HG03139 (cell line): ENCODE results near the gene ANKRD55.
"Not testable (repeated sequence)": the region's sequence is repeated elsewhere in the genome, so short reads cannot be mapped to it uniquely, and the experiment has no call there.

ENCODE experiments used
- ATAC-seq: cut with Tn5 transposase; IDR thresholded peaks from one replicate; pipeline ENCODE4 v1.9.1; 2021; ENCODE audit not compliant: unreplicated experiment

ANKRD55 gene

DNA sequence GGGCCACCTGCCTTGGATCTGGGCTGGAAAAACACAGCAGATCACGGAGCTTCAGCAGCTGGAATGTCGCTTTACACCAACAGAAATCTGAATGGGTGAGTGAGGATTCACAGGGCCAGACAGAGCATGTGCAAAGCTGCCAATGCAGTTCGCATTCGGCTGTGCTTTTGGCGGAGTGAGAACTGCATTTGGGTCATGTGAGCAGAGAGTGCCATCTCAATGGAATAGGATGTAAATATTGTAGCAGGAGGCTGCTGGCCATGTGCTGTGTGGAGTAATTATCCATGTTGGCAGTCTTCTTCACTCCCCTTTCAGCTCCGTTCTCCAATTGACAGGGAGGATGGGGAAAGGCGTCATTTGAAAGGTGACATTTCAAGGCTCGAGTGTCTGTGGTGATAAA, at the start of gene ANKRD55:
TSS of gene ANKRD55 (minus strand) at position 101 of the 400 bp plus-strand sequence. CDS start 417 bp downstream, outside the sequence.
- no peak for ATAC-seq

DNA sequence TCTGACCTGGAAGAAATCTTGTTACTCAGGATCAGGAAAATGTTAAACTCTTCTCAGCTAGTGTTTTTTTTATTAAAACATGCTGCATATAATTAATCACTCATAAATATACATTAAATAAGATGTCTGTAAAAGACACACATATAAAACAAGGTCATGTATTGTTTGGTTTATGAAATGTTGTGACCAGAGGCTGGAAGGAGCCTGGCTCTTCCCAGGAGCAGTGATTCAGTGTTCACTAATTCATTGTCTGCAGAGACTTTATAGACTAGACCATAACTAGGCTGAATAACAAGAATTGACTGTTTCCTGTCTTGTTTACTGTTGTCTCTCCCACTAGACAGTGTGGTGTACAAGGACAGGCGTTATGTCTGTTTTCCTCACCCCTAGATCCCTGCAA, 49.1 kb upstream of the ANKRD55 start:
- ATAC-seq: no peak

- no peak for ATAC-seq
Observed at GRCh38 chr5:56281489-56282165, 48.5 kb upstream of the ANKRD55 start.

- no peak for ATAC-seq
Observed at GRCh38 chr5:56279979-56280378, 46.8 kb upstream of the ANKRD55 start.

- no peak for ATAC-seq
Observed at GRCh38 chr5:56279291-56279690, 46.2 kb upstream of the ANKRD55 start.

DNA sequence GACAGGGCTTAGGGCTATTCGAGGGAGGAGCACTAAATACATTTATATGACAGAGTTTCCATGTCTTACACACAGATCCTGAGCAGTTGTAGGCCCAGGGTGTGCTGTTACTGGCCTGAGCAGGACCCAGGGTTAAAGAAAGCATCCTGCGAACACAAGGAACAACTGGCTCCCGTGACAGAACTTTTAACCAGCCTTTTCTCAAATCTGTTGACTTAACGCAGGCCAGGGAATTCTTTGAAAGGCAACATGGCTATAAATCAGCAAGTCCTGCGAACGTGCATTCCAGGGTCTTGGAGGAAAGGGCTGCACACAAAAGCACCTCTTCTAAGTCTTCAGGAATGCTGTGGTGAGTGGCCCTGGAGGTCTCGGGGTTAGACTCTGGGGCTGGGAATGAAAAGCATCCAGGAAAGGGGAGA, 45.2 kb upstream of the ANKRD55 start:
- no peak for ATAC-seq

DNA sequence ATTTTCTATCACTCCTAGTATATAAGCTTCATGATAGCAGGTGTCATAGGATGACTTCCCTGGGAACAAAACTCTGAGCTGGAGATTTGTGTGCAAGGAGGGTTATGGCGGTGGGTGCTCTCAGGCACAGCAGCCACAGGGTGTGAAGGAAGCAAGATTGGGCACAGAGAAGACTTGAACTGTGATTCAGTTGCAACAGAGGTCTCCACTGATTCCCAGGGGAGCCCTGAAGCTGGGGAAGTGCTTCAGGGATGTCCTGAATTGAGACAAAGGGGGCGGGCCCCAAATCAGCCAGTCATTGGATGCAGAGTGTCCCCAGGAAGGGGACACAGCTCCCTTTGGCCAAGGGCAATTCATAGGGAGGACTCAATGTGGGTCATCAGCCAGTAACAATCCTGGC, 44.4 kb upstream of the ANKRD55 start:
- no peak for ATAC-seq

GRCh38 chr5:56273376-56273955, 40.3 kb upstream of the ANKRD55 start:
- no peak for ATAC-seq

- ATAC-seq: no peak
Observed at GRCh38 chr5:56272765-56273164, 39.6 kb upstream of the ANKRD55 start.

DNA sequence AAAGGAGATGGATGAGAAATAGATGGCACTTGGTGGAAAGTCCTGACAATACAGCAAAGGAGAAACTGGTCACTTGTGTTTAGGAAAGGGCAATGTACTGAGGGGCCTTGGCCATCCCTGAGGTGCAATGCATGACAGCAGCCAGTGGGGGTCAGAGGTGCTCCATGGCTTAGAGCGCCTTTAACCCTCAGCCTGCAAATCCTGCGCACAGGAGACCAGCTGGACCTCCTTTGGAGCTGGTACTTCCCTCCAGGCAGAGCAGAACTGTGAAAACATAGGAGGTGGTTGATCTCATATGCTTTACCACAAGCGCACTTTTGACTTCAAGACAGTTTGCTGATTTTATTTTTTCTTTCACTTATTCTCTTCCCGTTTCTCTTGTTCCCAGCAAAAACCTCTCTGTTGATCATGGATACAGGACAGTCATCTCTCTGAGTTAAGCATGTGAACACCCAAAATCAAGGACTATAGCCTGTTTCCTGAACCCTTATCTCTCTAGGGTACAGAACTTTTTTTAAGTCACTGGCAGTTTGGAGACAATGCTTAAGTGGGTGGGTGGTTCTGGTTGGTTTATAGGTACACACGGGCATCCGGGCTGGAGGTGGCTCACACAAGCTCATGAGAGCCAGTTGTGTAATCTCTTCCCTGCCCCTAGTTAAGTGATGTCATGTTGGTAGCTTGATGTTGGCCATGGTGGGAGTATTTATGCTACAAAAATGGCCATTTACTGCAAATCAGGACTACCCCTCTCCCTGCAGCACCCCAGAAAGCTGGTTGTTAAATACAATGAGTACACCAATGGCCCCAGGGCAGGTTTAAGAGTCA, 37.6 kb upstream of the ANKRD55 start:
- ATAC-seq: peak; percentile 84

GRCh38 chr5:56270058-56270457, 36.9 kb upstream of the ANKRD55 start:
- no peak for ATAC-seq

DNA sequence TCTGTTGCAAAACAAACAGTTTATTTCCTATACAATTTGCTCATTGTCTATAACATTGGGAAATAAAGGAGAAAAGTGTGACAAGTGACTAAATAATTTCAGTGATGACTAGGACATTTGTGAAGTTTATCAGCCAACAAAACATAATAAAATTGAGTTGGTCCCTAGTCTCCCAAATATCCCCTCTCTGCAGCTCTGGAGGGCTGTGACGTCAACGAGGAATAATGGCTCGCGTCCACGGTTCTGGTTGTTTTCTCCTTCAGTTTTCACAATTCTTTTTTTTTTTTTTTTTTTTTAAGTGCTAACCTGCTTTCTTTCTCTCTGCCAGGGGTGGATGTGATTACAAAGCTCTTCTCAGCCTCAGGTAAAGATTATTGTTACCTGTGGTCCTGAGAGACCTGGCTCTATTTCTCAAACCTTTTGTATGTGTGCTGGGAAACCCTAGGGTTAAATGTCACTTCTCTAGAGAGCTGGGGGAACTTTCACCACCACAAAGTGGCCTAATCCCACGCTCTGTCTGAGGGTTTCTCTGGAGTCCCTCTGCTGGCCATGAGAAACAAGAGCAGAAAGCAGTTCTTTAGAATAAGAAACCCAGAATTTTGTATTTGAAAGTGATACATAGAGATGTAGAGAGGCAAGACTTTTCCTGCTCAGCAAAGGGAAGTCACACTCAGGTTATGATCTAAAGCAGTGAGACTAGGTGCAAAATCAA, 36.2 kb upstream of the ANKRD55 start:
- no peak for ATAC-seq

DNA sequence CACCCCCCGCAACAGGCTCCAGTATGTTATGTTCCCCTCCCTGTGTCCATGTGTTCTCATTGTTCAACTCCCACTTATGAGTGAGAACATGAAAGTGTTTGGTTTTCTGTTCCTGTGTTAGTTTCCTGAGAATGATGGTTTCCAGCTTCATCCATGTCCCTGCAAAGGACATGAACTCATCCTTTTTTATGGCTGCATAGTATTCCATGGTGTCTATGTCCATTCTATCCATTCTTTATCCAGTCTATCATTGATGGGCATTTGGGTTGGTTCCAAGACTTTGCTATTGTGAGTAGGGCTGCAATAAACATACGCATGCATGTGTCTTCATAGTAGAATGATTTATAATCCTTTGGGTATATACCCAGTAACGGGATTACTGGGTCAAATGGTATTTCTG, 35.6 kb upstream of the ANKRD55 start:
- not testable (repeated sequence) for ATAC-seq

DNA sequence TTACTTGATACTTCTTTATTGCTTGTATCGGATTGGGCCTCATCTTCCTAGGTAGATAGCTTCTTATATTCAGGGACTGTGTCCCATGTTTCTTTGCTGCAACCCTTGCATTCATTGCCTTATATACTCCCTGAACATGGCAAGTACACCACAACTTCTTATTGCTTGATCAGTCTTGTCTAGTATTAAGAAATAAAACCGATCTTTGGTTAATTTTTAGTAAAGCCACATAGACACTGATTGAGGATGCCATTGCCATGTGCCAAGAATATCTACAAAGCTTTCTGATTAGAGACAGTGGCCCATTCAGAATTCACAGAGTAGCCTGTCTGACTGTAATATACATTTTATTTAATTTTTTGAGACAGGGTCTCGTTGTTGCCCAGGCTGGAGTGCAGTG, 34.7 kb upstream of the ANKRD55 start:
- no peak for ATAC-seq

- ATAC-seq: no peak
Observed at GRCh38 chr5:56264417-56265025, 31.4 kb upstream of the ANKRD55 start.

DNA sequence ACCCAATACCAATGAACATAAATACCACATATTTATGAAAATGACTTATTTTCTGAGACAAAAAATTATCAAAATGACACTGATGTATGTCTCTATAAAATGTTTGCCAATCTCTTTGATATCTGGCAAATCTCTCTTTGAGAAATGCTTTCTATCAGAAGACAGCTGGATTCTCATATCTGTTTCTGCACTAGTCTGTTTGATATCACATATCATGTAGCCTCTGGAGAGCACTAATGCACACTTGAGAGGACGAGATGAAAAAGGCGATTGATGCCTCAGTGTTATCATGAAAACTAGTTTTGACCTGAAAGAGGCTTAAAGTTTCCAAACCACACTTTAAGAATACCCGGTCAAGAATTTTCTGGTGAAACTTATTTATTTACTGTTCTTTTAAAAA, 29.1 kb upstream of the ANKRD55 start:
- ATAC-seq: no peak

DNA sequence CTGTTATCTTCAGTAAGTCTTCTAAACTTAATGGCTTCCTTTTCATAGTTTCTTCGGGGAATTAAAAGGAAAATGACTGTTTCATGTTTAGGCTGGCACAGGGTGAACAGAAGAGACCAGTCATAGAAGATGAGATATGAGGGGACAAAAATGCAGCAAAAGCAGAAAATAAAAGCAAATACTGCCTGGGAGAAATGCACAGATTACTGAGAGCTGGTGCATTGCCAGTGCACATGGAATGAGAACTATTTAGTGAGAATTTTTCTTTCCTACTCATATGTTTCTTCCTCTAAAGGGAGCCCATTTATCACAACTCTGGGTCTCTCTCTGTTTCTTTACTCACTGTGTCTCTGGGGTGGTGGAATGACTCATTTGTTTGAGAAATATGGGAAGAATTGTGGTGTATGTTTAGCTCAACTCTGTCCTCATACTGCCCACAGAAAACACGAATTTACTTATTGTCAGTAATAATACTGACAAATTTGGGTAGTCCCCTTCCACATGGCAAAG, 25.9 kb upstream of the ANKRD55 start:
- ATAC-seq: no peak

DNA sequence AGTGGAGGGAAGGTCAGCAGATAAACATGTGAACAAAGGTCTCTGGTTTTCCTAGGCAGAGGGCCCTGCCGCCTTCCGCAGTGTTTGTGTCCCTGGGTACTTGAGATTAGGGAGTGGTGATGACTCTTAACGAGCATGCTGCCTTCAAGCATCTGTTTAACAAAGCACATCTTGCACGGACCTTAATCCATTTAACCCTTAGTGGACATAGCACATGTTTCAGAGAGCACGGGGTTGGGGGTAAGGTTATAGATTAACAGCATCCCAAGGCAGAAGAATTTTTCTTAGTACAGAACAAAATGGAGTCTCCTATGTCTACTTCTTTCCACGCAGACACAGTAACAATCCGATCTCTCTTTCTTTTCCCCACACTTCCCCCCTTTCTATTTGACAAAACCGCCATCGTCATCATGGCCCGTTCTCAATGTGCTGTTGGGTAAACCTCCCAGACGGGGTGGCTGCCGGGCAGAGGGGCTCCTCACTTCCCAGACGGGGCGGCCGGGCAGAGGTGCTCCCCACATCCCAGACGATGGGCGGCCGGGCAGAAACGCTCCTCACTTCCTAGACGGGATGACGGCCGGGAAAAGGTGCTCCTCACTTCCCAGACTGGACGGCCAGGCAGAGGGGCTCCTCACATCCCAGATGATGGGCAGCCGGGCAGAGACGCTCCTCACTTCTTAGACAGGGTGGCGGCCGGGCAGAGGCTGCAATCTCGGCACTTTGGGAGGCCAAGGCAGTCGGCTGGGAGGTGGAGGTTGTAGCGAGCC, 24.8 kb upstream of the ANKRD55 start:
- ATAC-seq: not testable (repeated sequence)

- no peak for ATAC-seq
Observed at GRCh38 chr5:56257010-56257409, 23.9 kb upstream of the ANKRD55 start.

DNA sequence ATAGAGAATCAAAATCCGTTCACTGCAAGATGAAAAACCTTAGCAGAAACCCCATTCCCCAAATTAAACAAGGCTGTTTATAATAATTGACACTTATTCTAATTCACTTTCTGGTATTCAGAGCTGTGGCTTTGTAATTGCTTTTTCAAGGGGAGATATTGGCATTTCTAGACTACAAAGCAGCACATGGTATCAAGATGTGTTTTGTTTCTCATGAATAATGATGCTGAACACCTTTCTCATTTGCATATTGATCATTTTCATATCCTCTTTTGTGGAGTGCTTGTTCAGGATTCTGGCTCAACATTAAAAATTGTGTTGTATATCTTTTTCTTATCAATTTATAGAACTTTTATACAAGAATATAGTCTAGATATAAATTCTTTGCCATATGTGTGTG, 22.4 kb upstream of the ANKRD55 start:
- ATAC-seq: no peak
